GM18520 (cell line): Measurements from ENCODE around the gene MAFF.

Source experiments
- ATAC-seq: cut with Tn5 transposase; IDR thresholded peaks from one replicate; pipeline ENCODE4 v1.9.1; 2021; ENCODE audit not compliant: unreplicated experiment

Gene MAFF

DNA sequence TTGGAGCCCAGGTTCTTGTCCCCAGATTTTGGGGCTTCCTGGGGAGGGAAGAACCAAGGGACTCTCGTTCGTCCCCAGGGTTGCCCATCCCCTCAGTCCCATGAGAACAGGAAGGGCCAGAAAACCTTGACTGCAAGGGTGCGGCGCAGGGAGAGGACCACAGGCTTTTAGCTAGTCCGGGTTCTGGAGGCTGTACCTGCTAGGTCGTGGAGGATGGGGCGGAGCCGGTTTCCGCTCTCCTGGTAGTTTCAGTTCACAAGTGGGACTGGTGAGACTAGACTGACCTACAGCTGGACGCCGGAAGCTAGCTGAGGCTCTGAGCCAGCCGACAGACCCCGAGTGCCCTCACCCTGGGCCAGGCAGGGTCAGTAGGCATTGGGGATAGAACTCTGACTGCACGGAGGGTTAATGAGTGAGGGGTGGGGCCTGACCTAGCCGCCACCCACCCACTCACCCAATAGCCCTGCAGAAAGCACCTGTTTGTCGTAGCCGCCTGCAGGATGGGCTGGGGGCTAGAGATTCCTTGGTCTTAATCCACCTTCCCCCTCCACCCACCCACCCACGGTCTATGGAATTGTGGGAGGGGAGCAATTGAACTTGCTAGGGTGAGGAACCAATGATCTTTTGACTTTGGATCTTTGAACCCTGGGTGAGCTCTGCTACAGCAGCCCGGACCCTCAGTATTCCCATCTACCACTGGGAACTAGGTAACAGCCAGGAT is 1.5 kb downstream of the MAFF start:
- ATAC-seq = no peak

DNA sequence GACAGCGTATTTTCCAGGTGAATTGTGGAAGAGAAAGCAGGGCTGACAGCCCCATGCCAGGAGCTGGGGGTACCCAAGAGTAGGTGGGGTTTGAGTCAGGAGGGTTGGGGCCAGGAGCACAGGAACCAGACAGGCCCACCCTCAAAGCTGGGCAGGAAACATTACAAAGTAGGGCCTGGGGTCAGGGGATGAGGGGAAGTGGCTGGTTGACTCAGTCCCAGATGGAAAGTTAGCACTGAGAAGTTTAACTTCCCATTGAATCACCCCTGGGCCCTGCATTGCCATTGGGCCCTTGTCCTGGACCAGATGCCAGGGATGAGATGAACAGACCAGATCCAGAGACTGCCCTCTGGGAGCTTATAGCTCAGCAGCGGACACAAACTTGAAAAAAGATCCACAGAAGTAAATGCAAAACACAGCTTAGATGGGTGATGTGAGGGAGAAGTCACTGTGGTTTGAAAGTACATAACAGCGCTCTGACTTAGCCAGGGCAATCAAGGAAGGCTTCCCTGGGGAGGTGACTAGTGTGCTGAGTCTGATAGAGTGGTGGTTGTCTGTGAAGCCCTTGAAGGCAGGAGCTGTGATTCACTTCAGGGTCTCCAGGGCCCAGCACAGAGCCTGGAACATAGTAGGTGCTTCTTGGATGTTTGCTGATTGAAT is 2.2 kb downstream of the MAFF start:
- ATAC-seq = no peak

DNA sequence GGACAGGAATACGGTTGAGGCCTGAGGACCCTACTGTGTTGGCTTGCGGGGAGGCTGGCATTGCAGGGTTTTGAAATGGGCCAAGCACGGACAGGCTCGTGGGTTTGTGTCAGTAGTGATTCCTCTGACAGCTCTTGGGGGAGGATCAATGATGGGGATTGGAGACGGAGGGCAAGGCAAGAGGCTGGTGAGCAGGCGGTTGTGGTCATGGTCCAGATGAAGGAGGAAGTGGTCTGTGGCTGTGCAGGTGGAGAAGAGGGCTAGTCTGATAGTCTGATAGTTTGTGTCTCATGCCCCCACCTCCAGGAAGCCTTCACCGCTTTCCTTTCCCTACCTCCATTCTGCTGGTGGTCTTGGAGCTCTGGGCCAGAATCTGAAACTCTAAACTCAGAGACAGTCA is 3.0 kb downstream of the MAFF start:
- no peak for ATAC-seq

DNA sequence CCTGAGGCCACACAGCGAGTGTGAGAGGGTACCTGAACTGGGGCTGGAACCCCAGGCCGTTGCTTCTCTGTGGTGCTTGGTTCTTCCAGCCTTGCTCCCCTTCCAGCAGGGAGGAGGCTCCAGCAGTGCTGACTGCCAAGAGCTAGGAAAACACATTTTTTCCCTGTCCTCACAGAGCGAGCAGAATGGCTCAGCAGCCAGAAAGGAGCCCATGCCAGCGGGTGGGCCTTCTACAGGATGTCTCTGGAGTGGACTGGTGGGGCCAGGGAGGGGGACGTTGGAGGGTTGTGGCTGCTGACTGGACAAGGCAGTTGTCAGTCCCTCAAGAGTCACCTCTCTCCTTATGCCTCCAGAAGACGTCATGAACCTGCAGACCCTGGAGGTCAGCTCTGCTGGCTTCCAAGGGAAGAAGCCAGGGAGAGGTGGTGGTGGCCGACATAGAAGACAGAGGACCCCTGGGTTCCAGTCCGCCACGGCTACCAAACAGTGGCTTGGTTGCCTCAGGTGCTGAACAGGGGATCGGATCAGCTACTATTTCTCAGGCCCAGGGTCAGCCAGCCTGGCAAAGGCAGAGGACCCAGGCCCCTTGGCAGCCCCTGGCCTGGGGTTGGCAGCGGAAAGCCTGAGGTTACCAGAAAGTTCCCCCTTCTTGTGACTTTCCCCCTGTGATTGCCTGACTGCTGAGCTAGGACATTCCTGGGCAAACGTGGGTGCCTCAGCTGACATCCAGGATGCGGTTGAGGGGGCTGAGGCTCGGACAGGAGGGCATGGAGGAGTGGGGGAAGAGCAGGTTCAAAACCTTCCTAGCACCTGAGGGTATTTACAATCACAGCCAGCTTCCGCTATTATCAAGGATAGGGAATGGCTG is 3.7 kb downstream of the MAFF start:
- no peak for ATAC-seq

DNA sequence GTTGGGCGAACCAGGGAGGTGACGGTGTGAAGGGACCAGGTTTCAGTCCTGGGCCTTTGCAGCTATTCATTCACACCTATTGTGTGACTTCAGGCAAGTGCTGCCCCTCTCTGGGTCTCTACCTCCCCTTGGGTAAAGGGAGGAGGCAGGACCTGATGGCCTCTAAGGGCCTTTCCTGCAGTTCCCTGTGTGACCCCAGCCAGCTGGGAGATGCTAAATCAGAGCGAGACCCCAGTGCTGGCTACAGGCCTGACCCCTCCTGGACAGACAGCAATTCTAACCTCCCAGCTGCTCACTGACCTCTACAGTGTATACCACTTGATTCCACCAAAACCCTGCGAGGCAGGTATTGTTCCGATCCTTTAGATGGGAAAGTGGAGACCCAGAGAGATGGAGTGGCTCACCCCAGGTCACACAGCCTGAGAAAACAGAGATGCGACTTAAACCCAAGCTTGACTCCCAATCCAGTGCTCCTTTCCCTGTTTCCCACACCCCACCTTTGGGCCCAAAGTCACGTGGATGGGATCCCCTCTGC is 6.2 kb downstream of the MAFF start:
- no peak for ATAC-seq

DNA sequence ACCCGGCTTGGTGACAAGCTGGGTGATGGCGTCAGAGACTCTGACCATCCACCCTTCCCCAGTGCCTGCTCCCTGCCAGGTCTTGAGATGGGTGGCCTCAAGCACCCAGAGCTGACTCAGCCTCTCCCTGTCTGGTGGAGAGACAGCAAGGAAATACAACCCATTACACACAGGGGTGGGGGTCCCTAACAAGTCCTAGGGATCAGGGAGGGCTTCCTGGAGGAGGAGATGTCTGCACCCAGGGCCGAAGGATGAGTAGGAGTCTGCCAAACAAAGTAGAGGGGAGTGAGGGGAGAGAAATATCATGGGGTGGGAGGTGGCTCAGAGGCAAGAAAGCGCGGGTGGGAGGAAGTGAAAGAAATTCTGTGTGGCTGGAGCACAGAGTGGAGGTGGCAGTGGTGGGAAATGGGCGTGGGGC is 6.8 kb downstream of the MAFF start:
- ATAC-seq = no peak

DNA sequence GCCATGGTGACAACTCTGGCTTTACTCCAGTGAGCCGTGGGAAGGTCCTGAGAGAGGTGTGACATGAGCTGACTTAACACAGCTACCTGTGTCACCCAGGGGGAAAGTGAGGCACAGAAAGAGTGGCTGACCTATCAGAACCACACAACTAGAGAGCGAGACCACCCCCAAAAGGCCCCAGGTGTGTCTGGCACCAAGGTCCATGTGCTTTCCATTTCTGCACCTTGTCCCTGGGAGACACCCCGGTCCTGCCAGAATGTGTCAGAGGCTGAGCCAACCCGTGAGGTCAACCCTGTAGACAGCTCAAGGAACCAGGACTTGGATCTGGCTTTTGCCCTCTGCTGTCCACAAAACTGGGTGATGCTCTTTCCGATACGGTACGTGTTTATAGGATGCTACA is 9.8 kb downstream of the MAFF start:
- no peak for ATAC-seq

DNA sequence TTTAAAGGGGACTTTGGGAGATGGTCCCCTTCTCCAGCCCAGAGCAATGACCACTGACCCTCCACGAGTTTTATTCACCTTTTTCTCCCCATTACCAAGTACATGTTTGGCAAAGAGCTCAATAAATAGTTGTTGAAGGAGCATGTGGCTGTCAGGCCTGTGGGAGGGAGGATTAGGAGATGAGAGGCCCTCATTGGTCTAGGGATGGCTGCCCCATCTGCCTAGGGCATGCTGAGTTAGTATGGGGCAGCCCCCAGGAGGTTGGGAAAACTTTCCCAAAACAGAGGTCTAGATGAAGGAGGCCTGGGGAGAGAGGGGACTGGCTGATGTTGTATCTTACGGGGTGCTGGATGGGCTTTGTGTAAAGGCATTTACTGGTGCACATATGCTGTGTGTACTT is 10.6 kb downstream of the MAFF start:
- no peak for ATAC-seq

DNA sequence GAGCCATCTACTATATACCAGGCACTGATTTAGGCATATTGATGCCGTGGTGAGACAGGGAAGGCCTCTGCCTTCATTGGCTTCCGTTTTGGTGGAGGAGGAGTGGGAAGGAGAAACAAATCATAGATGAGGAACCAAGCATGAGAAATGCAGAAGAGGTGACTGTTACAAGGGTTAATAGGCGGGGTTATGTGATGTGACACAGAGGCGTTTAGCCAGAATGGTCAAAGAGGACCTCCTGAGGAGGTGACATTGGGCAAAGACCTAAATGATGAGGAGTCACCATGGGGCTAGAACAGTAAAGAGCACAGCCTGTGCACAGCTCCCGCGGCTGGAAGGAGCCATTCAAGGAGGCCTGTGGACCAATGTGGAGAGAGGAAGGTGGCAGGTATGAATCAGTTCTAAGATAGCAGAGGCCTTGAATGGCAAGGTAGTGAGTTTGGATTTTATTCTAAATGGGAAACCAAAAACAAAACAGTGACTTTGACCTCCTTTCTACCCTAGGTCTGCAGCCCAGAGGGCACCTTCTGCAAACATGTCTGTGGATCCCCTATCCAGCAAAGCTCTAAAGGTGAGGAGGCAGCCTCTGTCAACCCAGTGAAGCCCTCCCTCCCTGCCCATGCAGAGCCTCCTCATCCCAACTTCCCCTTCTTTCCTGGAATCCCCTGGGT is 11.7 kb downstream of the MAFF start:
- no peak for ATAC-seq

DNA sequence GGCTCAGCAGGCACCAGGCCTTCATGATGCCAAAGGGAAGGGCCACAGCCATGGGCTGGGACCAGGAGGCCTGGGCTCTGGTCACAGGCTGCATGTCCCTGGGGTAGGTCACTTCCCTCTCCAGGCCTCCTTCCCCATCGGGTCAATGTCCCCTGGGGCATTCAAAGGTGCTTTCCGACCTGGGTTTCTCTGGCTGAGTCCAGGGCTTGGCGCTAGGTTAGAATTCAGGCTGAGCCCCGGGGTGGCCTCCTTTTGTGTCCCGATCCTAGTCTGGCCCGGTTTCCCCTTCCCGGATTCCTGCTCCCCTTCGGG is 12.2 kb downstream of the MAFF start:
- no peak for ATAC-seq

DNA sequence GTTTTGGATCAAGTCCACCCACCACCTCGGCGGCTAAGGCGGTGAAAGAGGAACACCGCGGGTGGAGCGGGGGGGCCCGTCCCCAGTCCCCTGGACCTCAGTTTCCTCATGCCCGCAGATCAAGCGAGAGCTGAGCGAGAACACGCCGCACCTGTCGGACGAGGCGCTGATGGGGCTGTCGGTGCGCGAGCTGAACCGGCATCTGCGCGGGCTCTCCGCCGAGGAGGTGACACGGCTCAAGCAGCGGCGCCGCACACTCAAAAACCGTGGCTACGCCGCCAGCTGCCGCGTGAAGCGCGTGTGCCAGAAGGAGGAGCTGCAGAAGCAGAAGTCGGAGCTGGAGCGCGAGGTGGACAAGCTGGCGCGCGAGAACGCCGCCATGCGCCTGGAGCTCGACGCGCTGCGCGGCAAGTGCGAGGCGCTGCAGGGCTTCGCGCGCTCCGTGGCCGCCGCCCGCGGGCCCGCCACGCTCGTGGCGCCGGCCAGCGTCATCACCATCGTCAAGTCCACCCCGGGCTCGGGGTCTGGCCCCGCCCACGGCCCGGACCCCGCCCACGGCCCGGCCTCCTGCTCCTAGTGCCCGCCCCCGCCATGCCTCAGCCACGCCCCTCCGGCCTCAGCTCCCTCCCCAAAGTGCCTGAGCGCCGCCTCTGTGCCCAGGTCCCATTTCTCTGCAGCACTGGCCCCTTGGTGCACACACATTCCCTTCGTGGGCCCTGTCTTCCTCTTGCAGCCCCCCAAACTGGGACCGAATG is 12.7 kb downstream of the MAFF start:
- no peak for ATAC-seq

DNA sequence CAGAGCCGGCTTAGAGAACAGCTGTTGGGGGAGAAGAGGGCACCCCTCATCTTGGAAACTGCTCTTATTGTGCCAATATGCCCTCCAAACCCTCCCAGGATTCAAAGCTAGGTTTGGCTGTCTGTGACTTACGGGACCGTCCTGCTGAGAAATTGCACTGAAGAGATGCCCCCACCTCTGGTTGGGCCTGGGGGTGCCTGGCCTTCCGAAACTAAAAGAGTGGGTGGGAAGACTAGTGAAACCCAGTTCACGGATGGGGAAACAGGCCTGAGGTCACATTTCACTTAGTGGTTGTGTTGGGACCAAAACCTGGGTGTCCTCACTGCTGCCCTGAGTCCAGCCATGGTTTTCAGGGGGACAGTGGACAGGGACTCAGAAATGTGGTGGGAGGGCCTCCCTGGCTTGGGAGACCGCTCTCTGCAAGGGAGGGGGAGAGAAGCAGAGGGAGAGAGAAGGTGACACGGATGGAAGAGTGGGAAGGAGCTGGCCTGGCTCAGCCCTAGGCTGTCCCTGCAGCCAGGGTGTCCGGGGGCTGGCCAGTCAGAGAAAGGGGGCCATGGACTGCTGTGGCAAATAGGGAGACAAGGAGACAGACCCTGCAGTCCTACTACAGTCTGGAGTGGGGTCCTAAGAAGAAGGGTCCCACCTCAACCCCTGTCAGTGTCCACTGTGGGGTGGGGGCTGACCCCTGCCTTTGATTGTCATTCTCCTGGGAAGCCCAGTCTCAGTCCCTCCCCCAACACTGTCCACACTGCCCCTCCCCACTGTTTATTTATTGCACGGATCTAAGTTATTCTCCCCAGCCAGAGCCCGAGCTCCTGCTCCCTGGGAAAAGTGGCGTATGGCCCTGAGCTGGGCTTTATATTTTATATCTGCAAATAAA is 13.6 kb downstream of the MAFF start:
- no peak for ATAC-seq

DNA sequence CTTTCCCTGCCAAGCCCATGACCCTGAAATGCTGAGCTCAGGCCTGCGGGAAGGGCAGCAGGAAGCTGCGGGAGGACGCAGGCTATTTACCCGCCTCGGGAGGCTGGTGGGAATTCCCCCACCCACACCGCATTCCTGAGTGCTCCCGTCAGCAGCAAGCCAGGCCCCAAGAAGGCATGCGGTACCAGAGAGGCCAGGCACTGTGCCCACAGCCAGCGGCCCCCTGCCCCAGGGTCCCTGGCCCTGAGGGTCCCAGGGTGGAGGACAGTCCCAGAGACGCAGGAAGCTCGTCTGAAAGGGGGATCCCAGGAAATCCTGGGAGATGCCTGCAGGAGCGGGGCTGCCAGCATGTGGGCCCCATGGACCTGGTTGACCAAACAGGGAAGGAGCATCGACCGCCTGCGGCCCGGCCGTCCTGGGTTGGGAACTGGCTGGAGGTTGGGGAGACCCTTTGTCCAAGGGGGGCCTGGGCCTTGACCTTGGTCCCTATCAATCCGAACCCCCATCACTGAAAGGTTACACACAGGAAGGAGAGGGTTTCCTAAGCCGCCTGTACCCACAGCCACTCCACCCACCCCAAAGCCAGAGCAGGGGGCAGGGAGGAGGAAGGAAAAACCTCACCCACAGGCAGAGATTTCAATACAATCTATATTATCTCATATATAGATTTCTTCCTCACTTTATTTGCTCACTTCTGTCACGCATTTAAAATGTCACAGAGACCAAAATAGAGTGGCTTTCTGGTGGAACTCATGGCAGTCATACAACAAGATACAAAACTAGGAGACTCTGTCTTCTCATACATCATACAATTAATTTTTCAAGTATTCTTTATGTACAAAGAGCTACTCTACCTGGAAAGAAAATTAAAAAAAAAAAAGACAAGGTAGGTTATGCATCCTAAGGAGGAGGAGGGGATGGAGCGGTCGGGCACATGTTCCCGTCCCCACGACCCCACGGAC is 17.1 kb downstream of the MAFF start:
- no peak for ATAC-seq

DNA sequence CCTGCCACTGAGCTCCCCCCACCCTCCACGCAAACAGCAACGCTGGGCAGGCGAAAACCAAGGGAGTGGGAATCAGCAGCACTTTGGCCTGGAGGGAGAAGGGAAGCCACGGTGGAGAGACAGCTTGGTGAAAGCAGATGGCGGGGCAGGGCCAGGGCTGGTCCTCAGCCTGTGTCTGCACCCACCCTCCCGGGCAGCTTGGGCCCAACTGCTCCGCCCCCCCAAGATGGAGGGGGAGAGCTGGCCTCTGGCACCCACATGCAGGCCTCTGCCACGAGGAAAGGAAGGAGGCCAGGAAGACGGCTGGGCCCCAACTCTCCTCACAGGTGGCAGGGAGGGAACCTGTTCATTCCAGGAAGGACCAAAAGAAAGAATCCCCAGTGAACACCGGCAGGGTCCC is 17.8 kb downstream of the MAFF start:
- ATAC-seq = no peak

DNA sequence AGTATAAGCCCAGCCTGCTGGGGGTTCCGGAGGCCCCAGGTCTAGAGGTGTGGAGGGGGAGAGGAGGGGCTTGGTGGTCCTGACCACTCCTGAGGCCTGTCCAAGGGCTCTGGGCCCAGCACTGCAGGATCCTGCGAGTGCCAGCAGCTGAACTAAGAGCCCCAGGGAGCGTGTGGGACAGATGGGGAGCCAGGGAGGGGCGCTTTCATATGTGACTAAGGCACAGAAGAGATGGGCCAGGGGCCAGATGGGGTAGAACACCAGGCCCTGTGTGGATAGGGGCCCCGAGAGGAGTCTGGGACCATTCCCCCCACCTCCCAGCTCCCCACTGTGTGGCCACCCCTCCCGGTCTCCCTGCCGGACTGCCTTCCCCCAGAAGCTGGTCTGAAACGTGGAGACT is 18.4 kb downstream of the MAFF start:
- ATAC-seq = no peak

DNA sequence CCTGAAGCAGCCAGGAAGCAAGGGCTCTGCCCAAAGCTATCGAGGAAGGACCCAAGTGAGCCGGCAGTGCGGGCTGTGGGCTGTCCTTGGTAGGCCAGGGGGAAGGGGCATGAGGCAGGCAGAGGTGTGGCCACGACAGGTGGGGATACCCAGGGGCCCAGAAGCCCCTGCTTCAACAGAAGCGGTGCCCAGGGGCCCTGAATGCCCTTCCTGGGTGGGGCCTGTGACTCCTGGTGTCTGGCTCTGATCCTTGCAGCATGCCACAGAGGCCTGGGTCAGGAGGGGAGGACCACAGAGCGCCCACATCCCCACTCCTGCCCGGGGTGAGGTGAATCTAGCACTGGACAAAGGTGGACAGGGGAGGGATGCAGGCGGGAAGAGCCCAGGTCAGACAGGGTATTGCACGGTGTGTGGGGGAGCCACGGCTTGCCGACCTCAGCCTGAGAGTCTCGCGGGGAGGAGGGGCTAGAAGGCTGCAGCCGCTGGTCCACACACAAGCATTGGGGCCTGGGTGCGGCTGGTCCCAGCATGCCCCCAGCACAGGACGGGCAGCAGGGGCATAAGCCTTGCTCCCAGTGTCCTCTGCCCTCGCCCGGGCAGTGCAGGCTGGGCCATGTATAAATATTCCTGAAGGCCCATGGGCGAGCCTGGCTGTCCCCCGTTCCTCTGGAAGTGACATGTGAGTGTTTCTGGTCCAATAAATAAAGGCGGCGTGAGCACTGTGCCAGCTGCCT is 19.0 kb downstream of the MAFF start:
- ATAC-seq = no peak

DNA sequence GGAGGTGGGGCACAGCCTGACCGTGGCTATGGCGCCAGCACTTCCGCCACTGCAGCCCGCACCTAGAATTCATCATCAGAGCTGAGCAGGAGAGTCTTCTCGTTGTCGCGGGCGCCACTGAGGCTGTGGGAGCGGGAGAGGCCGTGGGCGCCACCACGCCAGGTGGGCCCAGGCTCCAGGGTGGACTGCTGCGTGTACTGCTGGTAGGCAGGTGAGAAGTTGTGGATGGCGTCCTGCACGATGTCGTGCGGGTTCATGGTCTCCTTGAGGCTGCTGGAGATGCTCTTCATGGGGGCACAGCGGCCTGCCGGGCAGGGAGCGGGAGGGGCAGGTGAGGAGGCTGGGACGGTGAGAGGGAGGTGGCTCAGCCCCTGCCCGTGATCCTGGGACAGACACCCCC is 19.6 kb downstream of the MAFF start:
- ATAC-seq = no peak
